Skeletal muscle cell (primary cell): ENCODE results near the gene MIPEP.

ENCODE experiments used
- DNase-seq: peaks from one replicate; pipeline ENCODE4 v3.0.0-alpha.2; 2010; ENCODE audit warnings: low read depth
- H3K4me3 ChIP-seq: 2 replicates; pipeline ENCODE4 v1.5.1; 2011; ENCODE audit warnings: low read depth, mild to moderate bottlenecking, control low read depth, low read length, moderate library complexity

MIPEP gene

DNA sequence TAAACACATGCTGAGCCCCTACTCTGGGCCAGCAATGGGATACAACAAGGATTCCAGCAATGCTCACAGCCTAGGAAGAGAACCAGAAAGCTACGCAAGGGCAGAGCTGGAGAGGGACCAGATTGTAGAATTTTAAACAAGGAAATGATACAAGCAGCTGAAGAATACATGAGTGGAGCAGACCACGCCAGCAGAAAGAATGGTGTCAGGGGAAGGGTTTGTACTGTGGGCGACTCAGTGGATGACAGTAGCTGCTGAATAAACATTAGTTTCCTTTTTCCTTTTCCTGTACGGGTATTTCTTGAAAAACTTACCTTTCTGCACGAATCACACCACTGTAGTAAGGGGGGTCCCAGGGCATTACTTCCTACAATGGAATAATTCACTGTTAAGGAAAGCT is 30.7 kb downstream of the MIPEP start:
- DNase-seq: no peak
- no peak overlapping the region for H3K4me3 ChIP-seq

DNA sequence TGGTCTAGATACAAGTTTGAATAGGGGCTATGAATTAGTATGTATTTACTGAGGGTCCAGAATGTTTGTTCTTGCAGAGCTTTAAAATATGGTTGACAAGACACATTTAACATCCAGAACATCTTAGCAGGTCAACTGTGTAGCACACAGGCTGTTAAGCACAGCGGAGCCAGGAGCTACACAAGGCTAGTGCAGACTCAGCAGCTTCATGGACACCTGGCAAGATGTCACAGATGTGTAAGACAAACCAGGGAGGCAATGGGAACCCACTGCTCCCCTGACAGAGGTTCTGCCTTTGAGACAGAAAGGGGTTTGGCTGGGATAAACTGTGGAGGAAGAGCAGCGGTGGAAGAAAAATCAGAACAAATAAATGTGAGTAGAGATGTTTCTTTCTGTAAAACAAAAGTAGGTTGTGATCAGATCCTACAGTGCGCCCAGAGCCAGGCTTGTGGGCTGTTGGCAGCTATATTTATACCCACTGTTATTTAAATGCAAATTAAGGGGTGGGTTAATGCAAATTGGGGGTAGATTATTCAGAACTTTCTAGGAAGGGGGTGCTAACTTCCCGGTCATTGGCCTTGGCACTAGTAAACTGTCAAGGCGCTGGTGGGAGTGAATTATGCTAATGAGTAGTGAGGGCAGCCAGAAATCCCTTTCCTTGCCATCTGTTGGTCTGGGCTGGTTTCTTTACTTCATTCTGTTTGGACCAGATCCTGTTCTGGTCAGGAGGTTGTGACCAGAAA is 33.0 kb downstream of the MIPEP start:
- H3K4me3 ChIP-seq: no peak overlapping the region
- DNase-seq: no peak

- DNase-seq: no peak
- no peak overlapping the region for H3K4me3 ChIP-seq
Measured at GRCh38 chr13:23855360-23855759, 33.8 kb downstream of the MIPEP start.

DNA sequence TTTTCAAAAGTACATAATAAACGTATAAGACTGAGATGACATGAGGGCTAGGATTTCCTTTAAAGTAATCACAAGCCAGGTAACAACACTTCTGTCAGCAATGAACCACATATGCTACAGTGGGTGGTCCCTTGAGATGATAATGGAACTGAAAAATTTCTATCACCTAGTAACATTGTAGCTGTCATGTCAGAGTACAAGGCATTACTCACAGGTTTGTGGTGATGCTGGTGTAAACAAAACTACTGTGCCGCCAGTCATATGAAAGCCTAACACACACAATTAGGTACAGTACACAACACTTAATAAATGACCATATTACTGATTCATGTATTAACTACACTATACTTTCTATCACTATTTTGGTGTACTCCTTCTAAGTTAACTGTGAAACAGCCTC is 36.8 kb downstream of the MIPEP start:
- H3K4me3 ChIP-seq: no peak overlapping the region
- no peak for DNase-seq

DNA sequence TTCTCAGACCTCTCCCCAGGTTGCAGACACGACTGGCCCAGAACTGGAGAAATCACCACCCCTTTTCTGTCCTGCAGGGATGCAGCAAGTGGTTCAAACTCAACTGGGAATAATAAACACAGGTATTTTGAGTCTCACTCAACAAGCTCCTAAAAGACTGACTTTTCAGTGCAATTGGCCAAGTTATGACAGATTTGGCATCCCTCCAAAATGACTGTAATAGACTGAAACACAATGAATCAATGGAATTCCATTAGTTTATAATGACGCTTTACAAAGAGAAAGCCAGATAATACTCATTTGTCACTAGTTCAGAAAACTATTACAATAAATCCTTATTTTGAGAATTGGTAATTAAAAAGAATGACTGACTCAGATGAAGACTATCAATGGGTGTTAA is 38.1 kb downstream of the MIPEP start:
- peak; percentile 40 for DNase-seq
- no peak overlapping the region for H3K4me3 ChIP-seq

DNA sequence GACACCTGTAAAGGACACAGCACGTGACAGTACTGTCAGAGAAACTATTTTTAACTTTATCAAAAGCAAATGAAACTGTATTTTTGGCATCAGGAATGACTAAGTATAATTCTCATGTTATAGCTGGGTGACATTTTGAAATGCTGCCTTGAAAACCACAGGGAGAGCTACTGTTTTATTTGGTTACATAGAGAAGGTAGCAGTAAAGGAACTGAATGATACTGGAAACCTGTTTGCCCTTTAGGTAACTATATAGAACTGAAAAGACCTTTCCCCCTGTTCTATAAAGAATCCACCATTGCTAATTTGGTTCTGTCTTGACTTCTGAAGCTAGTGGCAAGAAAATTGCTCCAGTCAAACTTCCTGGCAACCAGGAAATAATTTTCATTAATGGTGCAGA is 39.1 kb downstream of the MIPEP start:
- H3K4me3 ChIP-seq: no peak overlapping the region
- DNase-seq: no peak

GRCh38 chr13:23849670-23850069 is 39.5 kb downstream of the MIPEP start:
- no peak for DNase-seq
- no peak overlapping the region for H3K4me3 ChIP-seq

- no peak overlapping the region for H3K4me3 ChIP-seq
- DNase-seq: no peak
Measured at GRCh38 chr13:23848646-23849141, 40.5 kb downstream of the MIPEP start.

GRCh38 chr13:23848019-23848418 is 41.2 kb downstream of the MIPEP start:
- H3K4me3 ChIP-seq: no peak overlapping the region
- no peak for DNase-seq

- no peak for DNase-seq
- no peak overlapping the region for H3K4me3 ChIP-seq
Measured at GRCh38 chr13:23847497-23847896, 41.7 kb downstream of the MIPEP start.

DNA sequence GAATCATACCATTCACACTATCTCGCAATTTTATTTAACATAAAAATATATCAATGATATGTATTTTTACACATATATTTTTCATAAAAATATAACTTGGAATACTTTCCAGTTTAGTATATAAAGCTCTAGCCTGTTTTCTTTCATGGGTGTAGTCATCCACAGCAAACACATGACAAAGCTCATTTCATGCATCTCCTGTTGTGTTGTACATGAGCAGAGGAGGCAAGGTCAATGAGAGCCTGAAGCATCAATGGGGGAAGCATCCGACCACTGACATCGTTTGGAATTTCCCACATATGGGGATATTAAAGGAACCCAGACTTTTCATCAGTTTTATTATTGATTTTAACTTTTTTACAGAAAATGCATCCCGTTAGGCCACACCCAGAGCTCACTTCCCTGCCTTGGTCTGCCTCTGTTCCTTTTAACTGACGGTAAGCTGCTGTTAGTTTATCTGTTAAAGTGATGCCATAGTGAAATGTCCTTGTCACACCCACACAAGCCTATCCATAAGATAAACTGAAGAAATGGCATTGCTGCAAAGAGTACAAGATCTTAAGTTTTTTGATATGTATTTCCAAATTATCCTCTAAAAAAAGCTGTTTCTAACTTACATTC is 44.0 kb downstream of the MIPEP start:
- no peak overlapping the region for H3K4me3 ChIP-seq

GRCh38 chr13:23844132-23844531 is 45.1 kb downstream of the MIPEP start:
- H3K4me3 ChIP-seq: no peak overlapping the region
- no peak for DNase-seq

More for the DNA sequence above, 44.0 kb downstream of the MIPEP start:
- no peak for DNase-seq

GRCh38 chr13:23843436-23843835 is 45.8 kb downstream of the MIPEP start:
- no peak overlapping the region for H3K4me3 ChIP-seq
- DNase-seq: no peak

- no peak overlapping the region for H3K4me3 ChIP-seq
- DNase-seq: no peak
Measured at GRCh38 chr13:23842406-23842805, 46.8 kb downstream of the MIPEP start.

DNA sequence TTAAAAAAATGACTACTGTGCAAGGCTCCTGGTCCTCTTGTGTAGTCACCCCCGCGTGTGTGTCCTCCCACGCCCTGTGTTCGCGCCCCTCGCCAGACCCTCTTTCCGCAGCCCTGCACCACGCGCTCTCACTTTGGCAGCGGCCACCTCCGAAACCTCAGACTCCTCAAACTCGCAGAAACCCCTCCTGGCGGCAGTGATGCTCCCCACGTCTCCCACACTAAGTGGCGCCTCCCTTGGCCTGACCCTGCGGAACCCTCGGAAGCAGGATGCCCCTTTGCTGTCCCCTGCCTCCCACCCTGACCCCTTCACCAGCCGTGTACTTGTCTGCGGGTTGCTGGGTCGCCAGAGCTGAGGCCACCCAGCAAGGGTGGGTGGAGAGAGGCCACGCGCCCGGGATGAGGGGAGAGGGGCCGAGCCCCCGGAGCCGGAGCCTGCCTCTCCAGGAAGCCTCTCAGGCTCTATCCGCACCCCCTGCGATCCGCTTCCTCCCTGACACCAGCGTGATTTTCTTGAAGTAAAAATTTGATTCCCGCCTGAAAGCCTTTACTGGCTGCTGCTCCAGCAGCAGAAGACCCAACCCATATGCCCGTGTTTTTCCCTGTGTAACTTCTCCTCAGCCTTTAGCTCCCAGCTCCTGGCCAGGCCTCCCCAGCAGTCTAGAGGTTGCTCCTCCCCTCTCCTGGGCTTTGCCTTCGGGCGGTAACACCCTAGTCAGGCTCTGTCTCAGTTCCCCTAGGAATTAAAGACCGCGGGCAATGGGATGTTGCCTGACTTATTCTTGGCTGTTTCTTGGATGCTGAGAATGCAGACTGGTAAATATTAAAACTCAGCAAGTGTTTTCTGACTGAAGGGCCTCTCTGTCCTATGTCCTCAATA is 55.2 kb downstream of the MIPEP start:
- H3K4me3 ChIP-seq: no peak overlapping the region
- DNase-seq: no peak

DNA sequence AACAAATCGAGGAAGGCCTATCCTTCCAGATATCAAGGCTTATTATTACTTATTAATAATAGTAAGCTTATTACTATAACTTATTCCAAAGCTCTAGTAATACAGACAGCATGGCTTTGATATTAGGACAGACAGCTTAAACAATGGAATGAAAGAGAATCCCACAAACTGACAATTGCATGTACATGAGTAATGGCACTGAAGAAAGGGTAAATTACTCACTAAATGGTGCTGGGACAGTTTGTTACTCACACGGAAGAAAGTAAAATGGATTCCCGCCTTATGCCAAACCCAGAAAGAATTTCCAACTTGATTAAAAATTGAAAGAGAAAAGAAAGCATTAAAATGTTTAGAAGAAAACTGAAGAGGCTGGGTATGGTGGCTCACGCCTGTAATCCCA is 60.3 kb downstream of the MIPEP start:
- DNase-seq: peak; percentile 27
- H3K4me3 ChIP-seq: no peak overlapping the region

DNA sequence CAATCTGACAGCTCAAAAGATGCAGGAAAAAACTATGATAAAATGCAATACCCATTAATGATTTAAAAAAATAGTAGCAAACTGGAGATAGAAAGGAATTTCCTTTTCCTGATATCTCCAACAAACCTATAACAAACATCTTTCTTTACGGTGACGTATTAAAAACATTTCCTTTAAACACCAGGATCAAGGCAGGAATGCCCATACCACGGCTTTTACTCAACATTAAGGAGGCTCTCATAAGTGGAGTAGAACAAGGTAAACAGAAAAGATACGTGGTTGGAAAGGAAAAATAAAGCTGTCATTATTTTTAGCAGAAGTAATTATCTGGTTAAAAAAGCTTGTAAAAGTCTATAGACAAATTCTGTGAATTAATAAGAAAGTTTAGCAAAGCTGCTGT is 61.1 kb downstream of the MIPEP start:
- no peak overlapping the region for H3K4me3 ChIP-seq
- DNase-seq: no peak

DNA sequence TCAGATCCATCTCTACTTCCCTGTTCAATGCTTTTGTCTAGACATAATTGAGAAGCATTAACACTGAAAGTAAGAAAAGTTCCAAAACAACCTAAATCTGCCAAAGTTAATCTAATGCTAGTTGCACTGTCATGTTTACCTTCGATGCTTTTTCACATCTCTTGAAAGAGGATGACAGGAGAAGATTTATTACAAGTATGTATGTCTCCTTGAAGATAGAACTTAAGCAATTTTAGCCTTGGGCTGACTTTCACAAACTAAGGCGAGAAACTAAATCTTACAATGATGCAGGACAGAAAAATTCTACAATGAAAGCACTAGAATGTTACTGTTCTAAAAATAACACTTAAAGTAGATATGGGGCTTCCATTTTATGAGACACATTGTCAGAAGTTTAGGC is 64.0 kb downstream of the MIPEP start:
- no peak for DNase-seq
- H3K4me3 ChIP-seq: no peak overlapping the region

DNA sequence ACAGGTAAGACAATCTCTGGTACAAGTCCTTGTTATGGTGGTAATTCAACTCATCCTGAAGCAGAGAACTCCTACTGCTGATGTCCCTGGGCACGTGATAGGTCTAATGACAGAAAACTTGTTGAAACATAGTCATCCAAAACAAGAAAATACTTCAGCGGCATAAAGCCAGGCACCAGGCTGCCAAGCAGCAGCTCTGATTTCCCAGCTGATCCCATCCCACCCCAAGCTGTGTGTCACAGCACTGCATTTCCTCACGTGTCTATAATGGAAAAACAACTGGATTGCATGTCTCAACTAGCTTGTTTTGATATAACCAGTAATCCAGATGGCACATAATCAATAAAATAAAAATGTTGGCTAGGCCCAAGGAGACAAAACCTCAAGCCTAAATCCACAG is 64.8 kb downstream of the MIPEP start:
- DNase-seq: no peak
- no peak overlapping the region for H3K4me3 ChIP-seq

GRCh38 chr13:23822252-23822824 is 66.9 kb downstream of the MIPEP start:
- DNase-seq: no peak
- H3K4me3 ChIP-seq: no peak overlapping the region
